Stimulated activated CD4-positive, alpha-beta T cell treated with anti-CD3 and anti-CD28 coated beads, Interleukin-1b, Interleukin-23, amount 100 ng/mL, for 24 hours (primary cell): ENCODE results near the gene FAM124A.

ENCODE experiments used
- DNase-seq, 4 experiments: peaks; one replicate each; pipeline ENCODE4 v3.0.0-alpha.2; 2020; ENCODE audit warnings: low read depth in 4 of 4, low spot score in 1 of 4

The FAM124A gene

DNA sequence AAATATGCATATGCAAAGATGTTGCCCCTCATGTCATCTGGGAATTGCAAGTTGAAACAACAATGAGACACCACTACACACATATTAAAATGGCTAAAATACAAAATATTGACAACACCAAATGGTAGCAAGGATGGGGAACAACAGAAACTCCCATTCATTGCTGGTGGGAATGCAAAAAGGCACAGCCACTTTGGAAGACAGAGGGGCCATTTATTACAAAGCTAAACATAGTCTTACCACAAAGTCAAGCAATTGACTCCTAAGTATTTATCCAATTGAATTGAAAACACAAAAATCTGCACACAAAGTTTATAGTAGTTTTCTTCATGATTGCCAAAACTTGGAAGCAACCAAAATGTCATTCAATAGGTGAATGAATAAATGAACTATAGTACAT lies 111.2 kb downstream of the FAM124A start:
- no peak for DNase-seq

DNA sequence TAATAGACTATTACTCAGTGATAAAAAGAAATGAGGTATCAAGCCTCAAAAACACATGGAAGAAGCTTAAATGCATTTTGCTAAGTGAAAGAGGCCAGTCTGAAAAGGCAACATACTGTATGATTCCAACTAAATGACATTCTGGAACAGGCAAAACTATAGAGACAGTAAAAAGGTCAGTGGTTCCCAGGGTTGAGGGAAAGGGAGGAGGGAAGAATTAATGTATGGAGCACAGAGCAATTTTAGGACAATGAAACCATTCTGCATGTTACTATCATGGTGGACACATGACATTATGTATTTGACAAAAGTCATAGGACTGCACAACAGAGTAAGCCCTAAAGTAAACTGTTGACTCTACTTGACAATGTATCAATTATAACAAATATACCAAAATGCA lies 111.6 kb downstream of the FAM124A start:
- no peak for DNase-seq
